Uterus (tissue), 4 donors: ENCODE results near the gene MARCHF5. TPM values are rescaled to one million over a fixed set of nuclear protein-coding genes. Genes with fewer than 3 reads are reported as not detected.
A peak's percentile ranks its signal among the peaks of the same experiment; 100 is the strongest.

Experiments
- DNase-seq, 2 donors: peaks; one replicate each; pipeline ENCODE4 v3.0.0-alpha.2; 2019 to 2020
- H3K27ac ChIP-seq, 2 donors: fragments of 200-600 bp; sonication (generic); 1 replicate in 1 of 2; 2 replicates in 1 of 2; pipeline ENCODE4 v1.5.1; 2016 to 2018
- H3K27me3 ChIP-seq, 2 donors: fragments of 200-600 bp; sonication (generic); one replicate each; pipeline ENCODE4 v1.5.1; 2018 to 2019; ENCODE audit warnings: control low read depth in 1 of 2
- H3K36me3 ChIP-seq, 2 donors: fragments of 200-600 bp; sonication (generic); one replicate each; pipeline ENCODE4 v1.5.1; 2019; ENCODE audit warnings: control low read depth in 1 of 2
- H3K4me1 ChIP-seq, 2 donors: fragments of 200-600 bp; sonication (generic); one replicate each; pipeline ENCODE4 v1.5.1; 2018 to 2019; ENCODE audit warnings: control low read depth in 1 of 2
- H3K4me3 ChIP-seq, 2 donors: fragments of 200-600 bp; sonication (generic); 1 replicate in 1 of 2; 2 replicates in 1 of 2; pipeline ENCODE4 v1.5.1; 2018 to 2019; ENCODE audit warnings: mild to moderate bottlenecking in 1 of 2
- H3K9me3 ChIP-seq, 2 donors: fragments of 200-600 bp; sonication (generic); one replicate each; pipeline ENCODE4 v1.5.1; 2019; ENCODE audit warnings: control low read depth in 1 of 2
- POLR2A ChIP-seq, 2 donors: fragments of 450-650 bp; IDR thresholded peaks; one replicate each; pipeline ENCODE4 v1.6.1; 2016; ENCODE audit warnings: antibody characterized with exemption in 2 of 2, mild to moderate bottlenecking in 1 of 2, moderate library complexity in 1 of 2
- intact Hi-C: fragments of 100-400 bp; cut with DNase I; formaldehyde crosslinking; loops from one replicate; pipeline ENCODE4 v1.15.1; 2023; ENCODE audit warnings: low total_unique reads
- total RNA-seq, 4 donors: library from RNA; depleted of rRNA in 3 of 4; stranded (reverse); fragments of >200 nt in 3 of 4; gene quantifications; one replicate each; pipeline versions ENCODE4 v1.1.0 to v1.2.4, GENCODE V29; 2014 to 2023
- TF ChIP-seq, protein P1 (sequence below), 4 experiments: fragments of 200-600 bp in 2 of 4; fragments of 450-650 bp in 2 of 4; sonication (generic) in 2 of 4; IDR thresholded peaks; one replicate each; pipeline ENCODE4 v1.5.1; 2016 to 2019; ENCODE audit warnings: antibody characterized with exemption in 4 of 4, mild to moderate bottlenecking in 2 of 4, moderate library complexity in 1 of 4
- donor health status: DM: yes; HTN: yes; CAD: no.

MARCHF5 gene
- total RNA-seq, 4 donors from 2014 or later, result 2.8 to 43.7 (median 22.9) TPM

DNA sequence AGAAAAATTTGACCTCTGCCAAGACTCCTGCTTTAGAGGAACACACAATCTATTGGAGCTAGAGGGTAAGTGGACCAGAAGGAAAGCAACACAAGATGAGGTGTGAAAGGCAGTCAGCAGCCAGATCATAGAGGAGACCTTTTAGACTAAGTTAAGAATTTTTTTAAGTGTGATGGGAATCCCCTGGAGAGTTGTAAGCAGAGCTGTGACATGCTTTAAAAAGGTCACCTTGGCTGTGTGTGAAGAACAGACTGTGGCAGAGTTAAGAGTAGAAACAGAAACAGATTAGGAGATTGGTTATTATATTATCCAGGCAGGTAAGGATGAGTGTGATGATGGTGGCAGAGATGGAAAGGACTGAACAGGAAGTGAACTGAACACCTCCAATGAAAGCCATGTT, 23.6 kb upstream of the MARCHF5 start:
- intact Hi-C loops, result no loop called here
- Histone ChIP-seq H3K27ac (no peak overlapping the region), H3K4me1 (no peaks in the 10 kb centered on the region), H3K36me3 (no peaks in the 10 kb centered on the region), H3K9me3 (no peaks in the 10 kb centered on the region), H3K4me3 (no peak overlapping the region), H3K27me3 (no peaks in the 10 kb centered on the region)
- DNase-seq, result no peak
- TF ChIP-seq POLR2A (IDR thresholded peaks at IDR 0.05), result no peak
- TF ChIP-seq, protein P1, sequence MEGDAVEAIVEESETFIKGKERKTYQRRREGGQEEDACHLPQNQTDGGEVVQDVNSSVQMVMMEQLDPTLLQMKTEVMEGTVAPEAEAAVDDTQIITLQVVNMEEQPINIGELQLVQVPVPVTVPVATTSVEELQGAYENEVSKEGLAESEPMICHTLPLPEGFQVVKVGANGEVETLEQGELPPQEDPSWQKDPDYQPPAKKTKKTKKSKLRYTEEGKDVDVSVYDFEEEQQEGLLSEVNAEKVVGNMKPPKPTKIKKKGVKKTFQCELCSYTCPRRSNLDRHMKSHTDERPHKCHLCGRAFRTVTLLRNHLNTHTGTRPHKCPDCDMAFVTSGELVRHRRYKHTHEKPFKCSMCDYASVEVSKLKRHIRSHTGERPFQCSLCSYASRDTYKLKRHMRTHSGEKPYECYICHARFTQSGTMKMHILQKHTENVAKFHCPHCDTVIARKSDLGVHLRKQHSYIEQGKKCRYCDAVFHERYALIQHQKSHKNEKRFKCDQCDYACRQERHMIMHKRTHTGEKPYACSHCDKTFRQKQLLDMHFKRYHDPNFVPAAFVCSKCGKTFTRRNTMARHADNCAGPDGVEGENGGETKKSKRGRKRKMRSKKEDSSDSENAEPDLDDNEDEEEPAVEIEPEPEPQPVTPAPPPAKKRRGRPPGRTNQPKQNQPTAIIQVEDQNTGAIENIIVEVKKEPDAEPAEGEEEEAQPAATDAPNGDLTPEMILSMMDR (IDR thresholded peaks at IDR 0.05), result no peak

DNA sequence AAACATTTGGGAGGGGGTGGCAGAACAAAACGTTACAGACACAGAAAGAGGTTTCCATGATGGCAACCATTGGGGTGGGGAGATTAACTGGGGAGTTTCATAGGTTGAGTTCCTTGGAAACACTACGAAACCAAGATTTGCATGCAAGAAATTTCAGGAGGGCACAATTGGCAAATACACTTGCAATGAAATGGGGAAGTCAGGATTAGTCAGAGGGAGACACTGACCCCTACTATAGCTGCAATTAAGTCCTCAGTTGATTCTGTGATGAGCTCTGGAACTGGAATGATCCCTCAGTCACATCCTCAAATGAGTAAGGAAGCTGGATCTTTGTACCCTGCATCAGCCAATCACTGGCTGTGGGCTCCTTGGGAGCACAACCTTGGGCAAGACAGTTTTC, 22.2 kb upstream of the MARCHF5 start:
- H3K4me3 ChIP-seq, result no peak overlapping the region
- TF ChIP-seq, protein P1 (IDR thresholded peaks at IDR 0.05), result no peak
- TF ChIP-seq POLR2A (IDR thresholded peaks at IDR 0.05), result no peak
- intact Hi-C loops, result no loop called here
- no peaks in the 10 kb centered on the region for H3K4me1 ChIP-seq
- no peaks in the 10 kb centered on the region for H3K27me3 ChIP-seq
- no peak overlapping the region for H3K27ac ChIP-seq
- H3K9me3 ChIP-seq, result no peaks in the 10 kb centered on the region
- no peaks in the 10 kb centered on the region for H3K36me3 ChIP-seq
- DNase-seq, result no peak

DNA sequence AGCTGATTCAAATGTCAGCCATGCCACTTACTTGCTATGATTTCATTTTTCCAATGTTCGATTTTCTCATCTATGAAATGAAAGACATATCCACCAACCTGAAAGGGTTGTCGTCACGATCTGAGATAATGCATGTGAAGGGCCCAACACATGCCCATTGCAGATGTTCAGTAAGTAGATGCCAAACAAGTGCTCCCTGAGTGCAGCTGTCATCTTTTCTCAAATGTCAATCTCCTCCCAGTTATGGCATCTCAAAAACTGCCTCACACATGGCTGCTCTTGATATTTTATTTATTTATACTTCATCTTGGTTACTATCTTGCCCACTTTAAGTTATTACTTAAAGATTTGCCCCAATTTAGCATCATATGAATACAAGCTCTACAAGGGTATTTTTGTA, 16.9 kb upstream of the MARCHF5 start:
- Histone ChIP-seq H3K36me3 (no peaks in the 10 kb centered on the region), H3K9me3 (no peaks in the 10 kb centered on the region), H3K27ac (no peak overlapping the region), H3K4me3 (no peak overlapping the region), H3K4me1 (no peaks in the 10 kb centered on the region), H3K27me3 (no peaks in the 10 kb centered on the region)
- intact Hi-C loops, result no loop called here
- no peak for TF ChIP-seq POLR2A (IDR thresholded peaks at IDR 0.05)
- TF ChIP-seq, protein P1 (IDR thresholded peaks at IDR 0.05), result no peak
- no peak for DNase-seq

DNA sequence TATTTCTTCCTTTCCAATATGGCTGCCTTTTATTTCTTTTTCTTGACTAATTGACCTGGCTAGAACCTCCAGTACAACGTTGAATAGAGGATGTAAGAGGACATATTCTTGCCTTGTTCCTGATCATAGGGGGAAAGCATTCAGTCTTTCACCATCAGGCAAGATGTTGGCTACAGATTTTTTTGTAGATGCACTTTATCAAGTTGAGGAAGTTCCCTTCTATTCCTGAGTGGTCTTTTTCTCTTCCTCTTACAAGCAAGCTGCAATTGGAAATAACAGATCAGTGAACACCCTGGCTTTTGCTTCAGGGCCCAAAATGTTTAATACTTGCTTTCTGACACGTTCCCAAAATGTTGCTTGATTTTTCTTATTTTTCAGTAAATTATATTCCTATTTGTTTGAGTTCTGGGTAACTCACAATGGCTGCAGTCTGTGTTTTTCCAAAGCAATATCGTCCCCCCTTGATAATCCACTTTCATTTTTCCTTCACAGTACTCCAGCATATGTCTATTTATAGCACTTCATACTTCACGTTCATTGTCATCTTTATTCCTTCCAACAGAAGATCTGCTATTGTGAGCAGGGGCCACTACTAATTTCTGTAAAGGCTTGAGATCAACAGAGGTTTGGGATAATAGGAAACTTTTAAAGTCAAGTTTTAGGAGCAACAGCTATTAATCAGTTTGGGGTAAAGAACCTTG, 11.8 kb upstream of the MARCHF5 start:
- H3K4me3 ChIP-seq, result no peak overlapping the region
- intact Hi-C loops, result no loop called here

DNA sequence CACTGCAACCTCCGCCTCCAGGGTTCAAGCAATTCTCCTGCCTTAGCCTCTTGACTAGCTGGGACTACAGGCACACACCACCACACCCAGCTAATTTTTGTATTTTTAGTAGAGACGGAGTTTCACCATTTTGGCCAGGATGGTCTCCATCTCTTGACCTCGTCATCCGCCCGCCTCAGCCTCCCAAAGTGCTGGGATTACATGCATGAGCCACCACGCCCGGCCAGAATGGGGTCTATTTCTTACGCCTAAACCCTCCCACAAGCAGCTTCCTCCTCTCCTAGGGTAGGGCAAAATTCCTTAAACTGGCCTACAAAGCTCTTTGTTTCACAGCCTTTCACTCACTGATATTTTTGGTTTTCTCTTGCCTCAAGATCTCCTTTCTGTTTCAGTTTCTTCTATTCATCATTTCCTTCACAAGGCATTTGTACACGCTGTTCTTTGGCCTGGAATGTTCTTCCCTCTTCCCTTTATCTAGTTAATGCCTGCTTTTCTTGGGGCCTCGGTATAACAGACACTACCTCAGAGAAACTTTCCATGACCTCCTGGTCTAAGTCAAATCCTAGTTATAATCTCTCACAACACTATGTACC, 6.8 kb upstream of the MARCHF5 start:
- H3K9me3 ChIP-seq, result no peaks in the 10 kb centered on the region
- no peaks in the 10 kb centered on the region for H3K36me3 ChIP-seq
- no peak for DNase-seq
- TF ChIP-seq, protein P1 (IDR thresholded peaks at IDR 0.05), result no peak
- TF ChIP-seq POLR2A (IDR thresholded peaks at IDR 0.05), result no peak
- H3K27me3 ChIP-seq, result no peaks in the 10 kb centered on the region
- H3K27ac ChIP-seq, result peak overlapping the region in 1 of 2 donors; percentile 52
- no peak overlapping the region for H3K4me3 ChIP-seq
- intact Hi-C loops, result no loop called here
- no peaks in the 10 kb centered on the region for H3K4me1 ChIP-seq

More for the DNA sequence above, 11.8 kb upstream of the MARCHF5 start:
- Histone ChIP-seq H3K27ac (peak overlapping the region; percentile 36 to 58), H3K27me3 (no peaks in the 10 kb centered on the region), H3K4me1 (no peaks in the 10 kb centered on the region), H3K9me3 (no peaks in the 10 kb centered on the region), H3K36me3 (no peaks in the 10 kb centered on the region)
- DNase-seq, result no peak
- TF ChIP-seq, protein P1 (IDR thresholded peaks at IDR 0.05), result no peak
- no peak for TF ChIP-seq POLR2A (IDR thresholded peaks at IDR 0.05)
